HG02759 (cell line): ENCODE data around the gene CEP89.
A peak's percentile ranks its signal among the peaks of the same experiment; 100 is the strongest.
"Not testable (repeated sequence)": the region's sequence is repeated elsewhere in the genome, so short reads cannot be mapped to it uniquely, and the experiment has no call there.

ENCODE experiments used
- ATAC-seq: cut with Tn5 transposase; IDR thresholded peaks from one replicate; pipeline ENCODE4 v1.9.1; 2021; ENCODE audit warnings: mild to moderate bottlenecking, moderate library complexity; ENCODE audit not compliant: unreplicated experiment

CEP89 gene

GRCh38 chr19:32896516-32897214, 75.1 kb downstream of the CEP89 start:
- ATAC-seq = no peak

- peak; percentile 85 for ATAC-seq
Measured at GRCh38 chr19:32895384-32895783, 76.4 kb downstream of the CEP89 start.

GRCh38 chr19:32891609-32892008, 80.1 kb downstream of the CEP89 start:
- ATAC-seq = no peak

DNA sequence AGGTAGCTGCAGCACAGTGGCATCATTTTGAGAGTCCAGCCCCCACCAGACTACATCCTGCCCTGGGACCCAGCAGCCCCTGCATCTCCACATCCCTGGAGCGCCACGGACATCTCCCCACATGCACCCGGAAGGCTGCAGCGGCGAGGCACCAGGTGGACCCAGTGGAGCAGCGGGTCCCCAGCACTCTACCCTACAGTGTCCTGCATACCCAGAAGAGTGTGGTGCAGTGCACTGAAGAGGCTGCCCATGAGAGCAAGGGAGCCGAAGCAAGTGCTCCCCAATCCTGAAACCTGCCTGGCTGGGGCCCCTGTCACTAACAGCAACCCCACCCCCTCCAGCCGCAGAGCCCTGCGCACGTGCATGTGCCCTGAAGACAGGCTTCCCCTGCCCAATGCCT, 80.9 kb downstream of the CEP89 start:
- ATAC-seq = no peak

- no peak for ATAC-seq
Measured at GRCh38 chr19:32890326-32890725, 81.4 kb downstream of the CEP89 start.

DNA sequence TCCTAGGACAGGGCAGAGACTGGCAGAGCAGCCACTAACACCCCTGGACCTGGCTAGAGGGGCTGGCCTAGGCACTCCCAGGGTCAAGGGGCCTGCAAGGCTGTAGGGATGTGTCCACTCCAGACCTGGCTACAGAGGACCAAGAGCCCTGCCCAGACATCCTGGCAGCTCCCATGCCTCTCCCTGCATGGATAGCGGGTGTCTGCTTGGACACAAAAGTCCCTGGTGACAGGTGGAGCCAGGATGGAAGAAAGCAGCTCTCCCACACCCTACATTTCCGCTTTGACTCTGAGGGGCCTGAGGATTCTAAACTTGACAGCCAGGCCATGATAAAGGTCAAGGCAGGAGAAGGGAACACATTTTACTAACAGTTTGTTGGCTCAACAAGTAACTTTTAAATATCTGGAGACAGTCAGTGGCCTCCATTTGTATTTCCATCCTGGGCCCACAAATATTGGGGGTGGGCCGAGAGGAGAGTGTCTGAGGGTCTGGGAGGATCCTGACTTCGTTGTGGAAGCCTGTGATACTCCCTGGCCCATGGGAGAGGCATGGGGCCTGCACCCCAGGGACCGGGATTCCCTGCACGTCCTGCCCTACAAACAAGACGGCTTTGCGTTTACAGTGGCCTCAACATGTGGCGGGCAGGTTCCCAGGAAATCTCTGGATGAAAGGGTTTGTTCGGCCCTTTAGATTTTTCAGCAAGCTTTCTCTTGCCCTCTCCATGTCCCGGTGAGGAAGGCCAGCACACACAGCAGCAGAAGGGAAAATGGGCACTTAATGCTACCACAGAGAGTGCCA, 82.4 kb downstream of the CEP89 start:
- no peak for ATAC-seq

DNA sequence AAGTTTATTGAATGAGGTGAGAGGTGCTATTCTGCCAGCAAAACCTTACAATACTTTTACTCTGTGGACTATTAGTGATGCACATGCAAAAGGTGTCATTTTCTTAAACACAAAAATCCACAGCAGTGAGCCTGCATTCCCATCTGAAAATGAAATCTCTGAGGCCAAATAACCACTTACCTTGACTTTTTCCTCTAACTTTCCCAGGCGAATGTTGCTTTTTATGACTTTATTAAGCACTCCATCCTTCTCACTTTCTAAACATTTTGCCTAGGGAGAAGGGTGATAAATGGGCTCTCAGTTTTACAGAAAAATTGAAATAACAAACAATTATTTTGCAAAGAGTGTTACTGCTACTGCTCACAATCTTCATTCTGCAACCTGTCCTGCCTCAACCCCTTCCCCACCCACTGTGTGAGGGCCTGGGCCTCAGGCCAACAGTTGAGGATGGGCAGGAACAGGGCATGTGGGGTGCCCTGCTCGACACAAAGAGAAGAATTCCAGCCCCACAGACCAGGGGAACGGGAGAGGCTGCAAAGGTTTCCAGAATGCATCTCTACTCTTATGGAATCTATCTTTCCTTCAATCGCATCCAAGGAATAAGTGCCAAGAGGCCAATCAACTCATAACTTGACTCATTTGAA, 84.1 kb downstream of the CEP89 start:
- no peak for ATAC-seq

GRCh38 chr19:32886241-32886640, 85.5 kb downstream of the CEP89 start:
- no peak for ATAC-seq

GRCh38 chr19:32885255-32885654, 86.5 kb downstream of the CEP89 start:
- ATAC-seq = not testable (repeated sequence)

DNA sequence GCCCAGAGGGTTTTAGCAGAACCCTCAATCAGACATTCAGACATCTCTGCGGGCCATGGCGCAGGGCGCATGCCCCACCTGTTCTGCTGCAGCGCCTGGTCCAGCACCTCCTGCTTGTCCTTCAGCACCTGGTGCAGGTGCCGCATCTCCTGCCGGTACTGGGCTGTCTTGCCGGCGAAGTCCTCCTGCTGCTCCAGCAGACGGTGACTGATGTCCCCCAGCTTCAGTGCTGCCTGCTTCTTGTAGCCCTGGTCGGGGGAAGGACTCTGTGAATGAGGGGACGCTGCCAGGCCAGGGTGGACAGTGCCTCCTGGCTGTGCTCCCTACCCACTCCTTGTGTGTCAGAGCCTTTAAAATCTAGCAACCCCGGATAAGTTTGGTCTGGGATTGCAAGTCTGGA, 90.0 kb downstream of the CEP89 start:
- ATAC-seq = no peak

DNA sequence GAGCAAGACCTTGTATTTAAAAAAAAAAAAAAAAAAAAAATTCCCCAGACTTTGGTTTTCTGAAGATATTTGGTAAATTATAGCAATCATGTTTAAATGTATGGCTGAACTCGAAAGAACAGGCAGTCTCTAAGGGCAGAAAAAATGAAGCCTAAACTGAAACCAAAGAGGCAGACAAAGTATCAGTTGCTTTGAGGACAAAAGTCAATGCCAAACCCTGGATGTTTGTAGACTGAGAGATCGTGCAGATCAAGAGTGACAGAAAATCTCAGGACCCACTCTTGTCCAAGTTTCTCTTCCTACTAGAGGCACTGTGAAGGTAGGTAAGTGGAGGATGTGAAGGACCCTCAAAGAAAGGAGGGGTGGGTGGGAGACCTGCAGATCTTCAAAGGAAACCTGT, 91.1 kb downstream of the CEP89 start:
- ATAC-seq = no peak

DNA sequence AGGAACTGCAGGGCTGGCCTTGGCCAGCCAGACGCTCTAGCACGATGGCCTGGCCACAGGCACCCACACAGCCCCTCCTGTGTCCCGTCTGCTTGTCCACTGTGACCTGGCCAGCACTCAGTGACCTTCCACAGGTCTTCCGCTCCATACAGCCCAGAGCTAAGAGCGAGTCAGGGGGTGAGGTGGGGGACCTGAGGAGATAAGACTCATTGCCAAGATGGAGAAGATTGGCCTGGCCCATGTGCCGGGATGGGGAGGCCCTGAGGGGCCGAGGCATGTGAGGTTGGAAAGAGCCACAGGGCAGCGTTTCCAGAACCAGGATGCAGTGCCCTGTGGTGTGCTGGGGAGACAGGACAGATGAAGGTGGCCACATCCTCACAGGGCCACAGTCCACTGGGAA, 92.0 kb downstream of the CEP89 start:
- no peak for ATAC-seq

- ATAC-seq = no peak
Measured at GRCh38 chr19:32878988-32879387, 92.8 kb downstream of the CEP89 start.

- ATAC-seq = no peak
Measured at GRCh38 chr19:32877977-32878745, 93.6 kb downstream of the CEP89 start.

DNA sequence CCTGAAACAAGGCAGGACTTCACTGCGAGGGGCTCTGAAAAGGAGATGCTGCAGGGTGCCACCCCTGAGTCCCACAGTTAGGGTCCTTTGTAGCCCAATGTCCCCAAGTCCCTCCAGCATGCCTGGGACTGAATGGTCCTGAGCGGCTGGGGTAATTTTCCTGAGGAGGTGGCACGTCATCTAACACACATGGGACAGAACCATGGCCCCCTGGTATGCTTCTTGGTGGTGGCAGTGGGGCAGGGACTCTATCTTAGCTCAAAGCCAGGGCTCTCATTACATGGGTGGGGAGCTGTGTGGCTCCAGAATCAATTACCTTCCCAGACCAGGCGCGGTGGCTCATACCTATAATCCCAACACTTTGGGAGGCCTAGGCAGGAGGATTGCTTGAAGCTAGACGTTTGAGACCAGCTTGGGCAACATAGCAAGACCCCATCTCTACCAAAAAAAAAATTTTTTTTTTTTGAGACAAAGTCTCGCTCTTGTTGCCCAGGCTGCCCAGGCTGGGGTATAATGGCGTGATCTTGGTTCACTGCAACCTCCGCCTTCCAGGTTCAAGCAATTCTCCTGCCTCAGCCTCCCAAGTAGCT, 94.3 kb downstream of the CEP89 start:
- ATAC-seq = no peak

DNA sequence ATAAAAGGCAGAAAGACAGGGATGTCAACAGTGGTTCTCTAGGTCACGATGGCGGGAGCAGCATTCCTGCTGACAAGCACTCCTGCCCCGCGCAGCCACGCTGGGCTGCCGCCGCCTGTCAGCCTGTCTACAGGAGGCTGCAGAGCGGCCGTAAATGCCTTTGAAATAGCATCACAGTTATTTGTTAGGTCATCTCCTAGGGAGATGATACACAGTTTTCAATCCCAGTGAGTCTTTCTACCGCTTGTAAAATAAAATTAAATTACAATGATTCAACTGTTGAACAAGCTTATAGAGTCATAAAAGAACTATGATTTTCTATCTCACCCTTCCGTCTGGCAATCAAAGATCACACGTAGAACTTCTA, 94.9 kb downstream of the CEP89 start:
- ATAC-seq = no peak

DNA sequence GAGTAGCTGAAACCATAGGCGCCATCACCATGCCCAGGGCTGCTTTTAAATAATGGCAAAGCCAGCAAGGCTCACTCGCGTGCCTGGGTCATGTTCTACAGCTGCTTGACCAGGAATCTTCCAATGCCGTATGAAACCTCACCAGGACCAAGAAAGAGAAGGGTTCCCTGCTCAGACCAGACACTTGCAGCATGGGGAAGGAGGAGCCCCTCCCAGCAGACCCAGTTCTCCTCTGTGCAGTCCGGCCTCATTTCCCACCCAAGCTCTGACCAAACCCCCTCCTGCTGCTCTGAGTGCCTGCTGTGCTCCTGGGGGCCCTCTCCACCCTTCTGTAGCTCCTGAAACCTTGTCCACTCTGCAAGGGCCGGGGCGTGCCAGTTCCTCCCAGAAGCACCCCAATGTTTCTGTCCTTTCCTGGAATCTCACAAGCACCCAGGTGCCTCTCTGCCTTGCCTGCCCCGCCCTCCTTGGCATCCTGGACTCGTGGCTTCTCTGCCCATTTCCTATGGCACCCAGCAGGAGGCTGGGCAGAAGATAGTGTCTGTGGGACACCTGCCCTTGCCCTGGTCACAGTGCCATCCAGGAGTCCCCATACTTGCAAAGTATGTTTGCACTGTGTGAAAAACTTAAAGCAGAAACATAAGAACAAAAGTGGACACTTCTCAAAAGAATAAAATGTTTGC, 95.4 kb downstream of the CEP89 start:
- ATAC-seq = no peak

DNA sequence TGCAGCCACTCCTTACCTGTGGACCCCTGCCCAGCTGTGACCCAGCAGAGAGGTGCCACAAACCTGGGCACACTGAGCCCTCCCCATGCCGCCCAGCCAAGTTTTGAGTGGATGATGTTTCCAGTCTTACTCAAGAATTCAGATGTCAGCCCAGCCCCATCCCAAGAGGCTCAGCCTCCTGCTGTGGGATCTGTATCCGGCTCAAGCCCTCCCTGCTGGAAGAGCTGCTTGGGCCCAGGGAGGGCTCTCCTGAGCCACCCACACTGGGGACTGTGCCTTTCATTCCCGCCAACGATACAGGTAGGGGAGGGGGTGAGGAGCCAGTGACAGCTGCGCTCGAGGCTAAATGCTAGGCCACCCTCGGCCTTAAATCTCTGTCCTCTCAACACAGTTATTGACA, 96.3 kb downstream of the CEP89 start:
- no peak for ATAC-seq

- ATAC-seq = no peak
Measured at GRCh38 chr19:32874605-32875004, 97.2 kb downstream of the CEP89 start.

DNA sequence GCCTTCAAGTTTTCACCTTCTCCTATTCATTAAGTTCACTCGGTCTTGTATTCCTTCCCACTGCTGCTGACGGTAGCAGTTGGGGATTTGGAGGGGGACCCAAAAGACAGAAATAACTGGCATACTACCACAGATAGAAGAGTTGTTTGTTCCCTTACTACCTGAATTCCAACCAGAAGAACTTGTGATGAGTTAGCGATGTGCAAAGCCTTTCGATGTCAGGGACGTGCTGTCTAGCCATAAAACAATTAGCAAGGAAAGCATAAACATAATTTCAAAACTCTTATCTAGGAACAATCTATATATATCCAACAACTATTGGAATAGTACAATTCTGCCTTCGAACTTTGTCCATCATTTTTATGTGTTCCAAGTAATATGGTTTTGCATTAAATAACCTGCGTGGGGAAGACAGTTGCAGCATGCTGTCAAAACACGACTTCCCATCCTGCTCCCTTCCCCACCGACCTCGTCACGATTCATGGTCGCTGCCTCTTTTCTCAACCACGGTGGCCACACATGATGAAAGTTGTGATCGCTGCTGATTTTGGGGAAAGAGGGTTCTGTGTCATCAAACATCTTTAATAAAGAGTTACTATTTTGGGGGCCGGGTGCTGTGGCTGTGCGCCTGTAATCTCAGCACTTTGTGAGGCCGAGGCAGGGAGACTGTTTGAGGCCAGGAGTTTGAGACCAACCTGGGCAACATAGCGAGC, 98.4 kb downstream of the CEP89 start:
- ATAC-seq = no peak
